Central memory CD8-positive, alpha-beta T cell (primary cell): ENCODE data around the gene PTPRK.

Source experiments
- ATAC-seq: fragments of 150-1000 bp; cut with Tn5 transposase; replicated peaks from 2 replicates; pipeline ENCODE4 v1.10.0; 2022; ENCODE audit warnings: mild to moderate bottlenecking, moderate FRiP score, moderate number of reproducible peaks; ENCODE audit not compliant: poor library complexity, severe bottlenecking; ENCODE audit errors: extremely low read depth
- DNase-seq, 2 donors: peaks; one replicate each; pipeline ENCODE4 v3.0.0; 2021; ENCODE audit warnings: low spot score in 2 of 2
- H3K27ac Mint-ChIP-seq: one replicate; pipeline ENCODE4 v1.8.0; 2022; ENCODE audit warnings: low read depth, mild to moderate bottlenecking, moderate library complexity, mixed read lengths
- H3K27me3 Mint-ChIP-seq: one replicate; pipeline ENCODE4 v1.8.0; 2022; ENCODE audit warnings: mixed read lengths
- H3K36me3 Mint-ChIP-seq: one replicate; pipeline ENCODE4 v1.8.0; 2022; ENCODE audit warnings: mild to moderate bottlenecking, moderate library complexity, mixed read lengths; ENCODE audit not compliant: insufficient read depth
- H3K4me1 Mint-ChIP-seq: one replicate; pipeline ENCODE4 v1.8.0; 2022; ENCODE audit warnings: mixed read lengths
- H3K4me3 Mint-ChIP-seq: one replicate; pipeline ENCODE4 v1.8.0; 2022; ENCODE audit warnings: mild to moderate bottlenecking, moderate library complexity, mixed read lengths
- H3K9me3 Mint-ChIP-seq: one replicate; pipeline ENCODE4 v1.8.0; 2022; ENCODE audit warnings: mixed read lengths

PTPRK gene

DNA sequence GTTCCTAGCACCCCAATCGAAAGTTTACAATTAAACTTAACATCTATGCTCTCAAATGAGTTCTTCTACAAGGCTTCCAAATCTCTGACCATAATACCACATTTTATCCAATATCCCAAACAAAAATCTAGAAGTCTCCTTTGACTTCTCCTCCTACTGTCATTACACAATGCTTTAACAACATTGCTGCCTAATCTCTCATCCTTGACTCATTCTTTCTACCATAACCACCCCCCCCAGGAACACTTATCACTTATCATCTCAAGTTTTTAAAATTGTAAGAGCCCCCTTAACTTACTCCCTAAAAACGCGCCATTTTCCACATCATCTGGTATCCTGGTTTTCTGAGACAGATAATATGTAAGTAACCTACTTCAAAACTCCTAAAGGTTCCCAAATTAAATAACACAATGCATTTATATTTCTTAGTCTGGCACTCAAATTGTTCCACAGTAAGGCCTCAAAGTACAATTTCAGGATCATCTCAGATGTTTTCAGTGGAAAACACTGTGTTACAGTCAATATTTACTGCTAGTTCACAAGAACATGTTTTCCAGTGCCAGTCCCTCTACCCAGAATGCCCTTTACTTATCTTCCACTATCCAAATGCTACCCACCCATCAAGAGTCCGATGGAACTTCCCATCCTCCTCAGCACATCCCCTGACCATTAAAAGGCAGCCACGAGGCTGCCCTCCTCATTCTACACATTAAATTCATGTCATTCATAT, 311.4 kb downstream of the PTPRK start:
- no peak overlapping the region for H3K27ac Mint-ChIP-seq
- no peak for DNase-seq
- H3K4me1 Mint-ChIP-seq = no peaks in the 10 kb centered on the region
- peaks cover 2% of the 10 kb centered on the region for H3K36me3 Mint-ChIP-seq
- no peaks in the 10 kb centered on the region for H3K27me3 Mint-ChIP-seq
- ATAC-seq = no peak
- H3K9me3 Mint-ChIP-seq = no peaks in the 10 kb centered on the region
- H3K4me3 Mint-ChIP-seq = no peak overlapping the region

DNA sequence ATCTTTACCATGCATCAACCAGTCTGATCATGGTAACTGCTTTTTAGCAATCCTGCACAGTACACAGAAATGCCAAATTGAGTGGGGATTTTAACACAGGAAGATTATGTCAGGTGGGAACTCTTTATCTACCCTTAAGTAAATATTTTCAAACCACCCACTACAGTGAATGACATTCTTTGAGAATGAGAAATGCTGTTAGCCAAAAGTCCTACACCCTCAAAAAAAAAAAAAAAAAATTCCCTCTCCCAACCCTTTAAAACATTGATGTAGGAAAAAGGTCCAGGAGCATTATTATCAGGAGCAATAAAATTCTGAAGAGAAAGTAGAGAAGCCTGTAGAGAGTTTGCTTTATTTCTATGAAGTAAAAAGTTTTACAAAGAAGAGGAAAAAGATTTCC, 312.3 kb downstream of the PTPRK start:
- H3K27ac Mint-ChIP-seq = no peak overlapping the region
- H3K27me3 Mint-ChIP-seq = no peaks in the 10 kb centered on the region
- peaks cover 2% of the 10 kb centered on the region for H3K36me3 Mint-ChIP-seq
- no peaks in the 10 kb centered on the region for H3K4me1 Mint-ChIP-seq
- H3K9me3 Mint-ChIP-seq = no peaks in the 10 kb centered on the region
- ATAC-seq (no peak), DNase-seq (no peak)
- no peak overlapping the region for H3K4me3 Mint-ChIP-seq

DNA sequence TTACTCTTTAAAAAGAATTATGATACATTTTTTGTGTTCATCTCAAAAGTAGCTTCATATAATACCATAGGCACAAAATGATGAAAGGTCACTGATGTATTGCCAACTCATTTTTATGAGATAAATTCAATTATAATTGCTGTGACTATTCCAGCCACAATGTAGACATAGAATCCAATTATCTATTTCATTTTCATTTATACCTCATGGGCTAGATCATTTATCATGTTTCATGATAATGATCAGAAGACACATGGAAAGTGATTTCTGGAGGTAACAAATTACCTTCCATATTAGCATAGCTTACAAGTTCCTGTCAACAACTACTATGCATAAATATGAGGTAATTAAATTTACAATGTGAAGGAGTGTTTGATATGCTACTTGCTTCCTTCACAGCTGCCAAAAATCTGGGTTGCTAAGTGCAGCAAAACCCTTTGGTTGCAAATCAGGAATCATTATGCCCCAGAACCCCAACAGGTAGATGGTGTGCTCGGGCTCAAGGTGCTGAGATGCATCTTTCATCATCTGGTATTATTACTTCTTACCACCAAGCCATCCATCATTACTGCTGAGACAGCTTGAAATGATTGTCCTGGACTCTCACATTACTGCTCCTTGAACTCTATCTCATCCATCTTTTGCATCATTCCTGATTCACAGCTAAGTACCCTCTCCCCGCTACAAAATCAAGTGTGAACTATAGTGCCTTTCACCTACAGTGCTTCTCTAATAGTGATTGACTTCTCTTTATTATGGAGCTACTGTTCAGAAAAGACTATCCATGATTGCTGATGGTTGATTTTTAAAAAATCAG, 313.6 kb downstream of the PTPRK start:
- Mint-ChIP-seq H3K27ac (no peak overlapping the region), H3K27me3 (no peaks in the 10 kb centered on the region), H3K4me3 (no peak overlapping the region), H3K4me1 (no peaks in the 10 kb centered on the region), H3K36me3 (no peaks in the 10 kb centered on the region), H3K9me3 (no peaks in the 10 kb centered on the region)
- no peak for ATAC-seq
- no peak for DNase-seq

DNA sequence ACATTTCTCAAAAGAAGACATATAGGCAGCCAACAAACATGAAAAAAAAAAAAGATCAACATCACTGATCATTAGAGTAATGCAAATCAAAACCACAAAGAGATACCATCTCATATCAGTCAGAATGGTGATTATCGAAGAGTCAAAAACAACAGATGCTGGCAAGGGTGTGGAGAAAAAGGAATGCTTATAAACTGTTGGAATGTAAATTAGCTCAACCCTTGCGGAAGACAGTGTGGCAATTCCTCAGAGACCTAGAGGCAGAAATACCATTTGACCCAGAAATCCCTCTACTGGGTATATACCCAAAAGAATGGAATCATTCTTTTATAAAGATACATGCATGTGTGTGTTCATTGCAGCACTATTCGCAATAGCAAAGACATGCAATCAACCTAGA, 315.8 kb downstream of the PTPRK start:
- no peak for DNase-seq
- Mint-ChIP-seq H3K27me3 (no peaks in the 10 kb centered on the region), H3K4me1 (no peaks in the 10 kb centered on the region), H3K36me3 (no peaks in the 10 kb centered on the region), H3K4me3 (no peak overlapping the region), H3K27ac (no peak overlapping the region), H3K9me3 (no peaks in the 10 kb centered on the region)
- ATAC-seq = no peak

DNA sequence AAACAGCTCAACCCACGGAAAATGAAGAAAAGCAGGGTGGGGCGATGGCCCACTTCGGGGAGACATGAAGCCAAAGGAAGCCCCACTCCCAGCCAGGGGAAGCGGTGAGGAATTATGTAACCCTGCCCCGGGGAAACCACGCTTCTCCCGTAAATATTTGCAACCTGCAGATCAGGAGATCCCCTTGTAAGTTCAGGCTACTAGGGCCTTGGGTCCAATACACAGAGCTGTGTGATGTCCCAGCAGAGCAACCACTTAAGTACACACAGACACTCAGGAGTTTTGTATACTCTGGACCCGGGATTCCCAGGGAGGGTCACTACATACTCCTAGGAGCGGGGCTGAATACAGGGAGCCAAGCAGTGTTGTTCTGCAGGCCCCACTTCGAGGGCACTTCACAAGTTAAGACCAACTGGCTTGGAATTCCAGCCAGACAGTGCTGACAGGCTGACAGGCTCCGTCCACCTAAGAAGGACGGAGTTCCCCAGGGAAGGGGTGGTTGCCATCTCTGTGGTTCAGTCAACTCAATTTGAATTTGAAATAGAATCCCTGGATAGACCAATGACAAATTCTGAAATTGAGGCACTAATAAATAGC, 318.1 kb downstream of the PTPRK start:
- no peaks in the 10 kb centered on the region for H3K9me3 Mint-ChIP-seq
- no peaks in the 10 kb centered on the region for H3K27me3 Mint-ChIP-seq
- no peak overlapping the region for H3K27ac Mint-ChIP-seq
- H3K4me1 Mint-ChIP-seq = no peaks in the 10 kb centered on the region
- DNase-seq (no peak), ATAC-seq (no peak)
- H3K4me3 Mint-ChIP-seq = no peak overlapping the region
- H3K36me3 Mint-ChIP-seq = peaks cover 3% of the 10 kb centered on the region

DNA sequence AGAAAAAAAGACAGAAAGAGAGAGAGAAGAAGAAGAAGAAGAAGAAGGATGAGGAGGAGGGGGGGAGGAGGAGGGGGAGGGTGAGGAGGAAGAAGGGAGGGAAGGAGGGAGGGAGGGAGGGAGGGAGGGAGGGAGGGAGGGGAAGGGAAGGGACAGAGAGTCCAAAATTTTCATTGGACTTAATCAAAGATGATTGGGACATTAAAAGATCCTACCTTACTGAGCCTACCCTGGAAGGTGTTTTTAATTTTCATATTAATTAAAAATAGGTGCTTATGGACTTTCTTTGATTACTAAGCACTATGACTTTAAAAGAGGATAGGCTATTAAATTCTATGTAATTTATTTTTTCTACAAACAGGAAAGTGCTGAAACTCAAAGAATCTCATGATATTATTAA, 319.6 kb downstream of the PTPRK start:
- ATAC-seq = no peak
- no peak for DNase-seq
- H3K9me3 Mint-ChIP-seq = no peaks in the 10 kb centered on the region
- H3K27me3 Mint-ChIP-seq = no peaks in the 10 kb centered on the region
- no peak overlapping the region for H3K4me3 Mint-ChIP-seq
- no peaks in the 10 kb centered on the region for H3K4me1 Mint-ChIP-seq
- H3K36me3 Mint-ChIP-seq = peaks cover 3% of the 10 kb centered on the region
- no peak overlapping the region for H3K27ac Mint-ChIP-seq

DNA sequence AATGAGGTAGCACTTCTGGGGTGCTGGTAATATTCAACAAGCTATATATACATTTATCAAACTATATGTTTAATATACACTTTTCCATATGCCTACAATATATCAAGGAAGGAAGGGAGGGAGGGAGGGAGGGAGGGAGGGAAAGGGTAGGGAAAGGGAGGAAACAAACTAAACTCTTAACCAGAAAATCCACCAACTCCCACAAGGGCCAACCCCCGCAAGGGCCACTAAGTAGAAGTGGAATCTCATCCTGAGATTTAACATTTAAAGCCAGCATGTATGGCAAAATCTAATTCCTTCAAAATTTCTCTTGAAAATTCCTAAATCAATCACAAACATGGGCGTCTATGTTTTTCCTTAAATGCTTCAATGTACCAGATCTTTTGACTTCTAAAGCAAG, 320.9 kb downstream of the PTPRK start:
- no peaks in the 10 kb centered on the region for H3K27me3 Mint-ChIP-seq
- no peak overlapping the region for H3K4me3 Mint-ChIP-seq
- DNase-seq = no peak
- H3K9me3 Mint-ChIP-seq = no peaks in the 10 kb centered on the region
- H3K4me1 Mint-ChIP-seq = no peaks in the 10 kb centered on the region
- no peak for ATAC-seq
- H3K27ac Mint-ChIP-seq = no peak overlapping the region
- peaks cover 3% of the 10 kb centered on the region for H3K36me3 Mint-ChIP-seq

DNA sequence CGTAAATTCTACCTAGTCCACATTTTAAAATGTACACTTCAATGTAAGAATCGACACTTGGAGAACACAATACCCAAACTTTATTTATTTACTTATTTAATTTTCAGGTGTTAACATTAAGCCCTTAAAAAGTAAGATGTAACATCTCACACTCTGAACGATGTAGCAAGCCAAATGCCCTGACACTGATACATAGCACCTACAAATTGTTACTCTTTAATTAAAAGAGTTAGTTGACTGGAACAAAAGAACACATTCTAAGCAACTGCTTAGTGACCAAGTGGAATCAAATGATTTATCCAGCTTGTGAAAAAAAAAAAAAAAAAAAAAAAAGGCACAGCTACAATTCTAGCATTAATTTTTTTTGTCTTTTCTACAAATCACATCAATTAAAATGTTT, 327.4 kb downstream of the PTPRK start:
- ATAC-seq = no peak
- Mint-ChIP-seq H3K36me3 (no peaks in the 10 kb centered on the region), H3K27me3 (no peaks in the 10 kb centered on the region), H3K4me1 (no peaks in the 10 kb centered on the region), H3K9me3 (no peaks in the 10 kb centered on the region), H3K4me3 (no peak overlapping the region), H3K27ac (no peak overlapping the region)
- no peak for DNase-seq

DNA sequence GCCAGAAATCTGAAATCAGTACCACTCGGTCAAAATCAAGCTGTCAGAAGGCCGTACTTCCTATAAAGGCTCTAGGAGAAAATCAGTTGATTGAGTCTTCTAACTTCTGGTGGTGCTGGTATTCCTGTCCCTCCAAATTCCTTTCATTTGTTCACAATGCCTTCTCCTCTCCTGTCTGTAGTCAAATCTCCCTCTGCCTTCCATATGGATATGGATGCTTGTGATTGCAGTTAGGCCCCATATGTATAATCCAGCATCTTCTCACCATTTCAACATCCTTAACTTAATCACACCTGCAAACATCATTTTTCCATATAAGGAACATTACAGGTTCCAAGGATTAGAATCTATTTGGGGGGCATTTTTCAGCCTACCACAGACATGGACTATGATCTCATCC, 331.7 kb downstream of the PTPRK start:
- no peaks in the 10 kb centered on the region for H3K36me3 Mint-ChIP-seq

DNA sequence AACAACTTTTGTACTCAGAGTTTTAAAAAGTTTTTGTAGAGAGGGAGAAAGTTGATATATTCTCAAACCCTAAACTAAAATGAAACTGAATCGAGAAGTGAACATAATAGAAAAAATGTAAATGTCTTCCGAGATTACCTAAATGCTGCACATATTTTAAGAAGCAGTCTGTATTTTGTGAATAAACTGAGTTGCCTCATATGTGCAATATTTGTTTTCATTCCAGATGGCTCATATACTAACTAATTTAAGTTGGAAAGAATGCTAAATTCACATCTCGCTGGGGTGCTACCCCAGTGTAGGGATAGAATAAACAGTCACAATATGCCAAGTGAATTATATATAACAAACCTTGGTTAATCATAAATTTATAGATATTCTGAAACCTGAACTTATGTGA, 333.7 kb downstream of the PTPRK start:
- H3K9me3 Mint-ChIP-seq = no peaks in the 10 kb centered on the region
- no peaks in the 10 kb centered on the region for H3K27me3 Mint-ChIP-seq
- DNase-seq (no peak), ATAC-seq (no peak)
- H3K4me3 Mint-ChIP-seq = no peak overlapping the region
- no peaks in the 10 kb centered on the region for H3K36me3 Mint-ChIP-seq
- no peak overlapping the region for H3K27ac Mint-ChIP-seq
- no peaks in the 10 kb centered on the region for H3K4me1 Mint-ChIP-seq

More for the DNA sequence above, 331.7 kb downstream of the PTPRK start:
- no peak overlapping the region for H3K4me3 Mint-ChIP-seq
- no peak for DNase-seq
- H3K27ac Mint-ChIP-seq = no peak overlapping the region
- H3K27me3 Mint-ChIP-seq = no peaks in the 10 kb centered on the region
- ATAC-seq = no peak
- H3K9me3 Mint-ChIP-seq = no peaks in the 10 kb centered on the region
- H3K4me1 Mint-ChIP-seq = no peaks in the 10 kb centered on the region

DNA sequence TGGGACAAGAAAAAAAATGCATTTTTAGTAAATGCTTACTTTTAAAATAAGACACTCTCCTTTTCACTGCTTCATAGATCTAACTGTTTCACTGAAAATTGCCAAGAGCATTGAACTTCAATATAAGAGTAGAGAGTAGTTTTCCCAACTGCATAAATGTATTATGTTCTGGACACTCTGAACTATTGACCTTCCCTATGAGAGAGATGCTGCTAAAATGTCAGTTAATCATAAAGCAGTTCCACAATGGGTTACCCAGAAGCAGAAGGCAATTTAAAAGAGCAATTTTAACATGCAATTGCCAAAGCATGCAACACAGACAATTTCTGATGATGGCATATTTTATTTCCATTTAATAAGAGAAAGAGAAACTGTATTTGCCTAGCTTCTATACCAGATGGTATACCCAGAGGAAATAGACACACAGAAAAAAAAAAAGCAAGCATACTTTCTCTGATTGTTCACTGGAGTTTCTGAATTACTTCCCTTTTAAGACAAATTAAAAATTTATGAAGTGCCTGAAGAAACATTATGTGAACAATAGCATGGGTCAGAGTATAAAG, 340.4 kb downstream of the PTPRK start:
- Mint-ChIP-seq H3K27ac (no peak overlapping the region), H3K4me1 (no peaks in the 10 kb centered on the region), H3K27me3 (no peaks in the 10 kb centered on the region), H3K4me3 (no peak overlapping the region), H3K36me3 (no peaks in the 10 kb centered on the region), H3K9me3 (no peaks in the 10 kb centered on the region)
- DNase-seq (no peak), ATAC-seq (no peak)

DNA sequence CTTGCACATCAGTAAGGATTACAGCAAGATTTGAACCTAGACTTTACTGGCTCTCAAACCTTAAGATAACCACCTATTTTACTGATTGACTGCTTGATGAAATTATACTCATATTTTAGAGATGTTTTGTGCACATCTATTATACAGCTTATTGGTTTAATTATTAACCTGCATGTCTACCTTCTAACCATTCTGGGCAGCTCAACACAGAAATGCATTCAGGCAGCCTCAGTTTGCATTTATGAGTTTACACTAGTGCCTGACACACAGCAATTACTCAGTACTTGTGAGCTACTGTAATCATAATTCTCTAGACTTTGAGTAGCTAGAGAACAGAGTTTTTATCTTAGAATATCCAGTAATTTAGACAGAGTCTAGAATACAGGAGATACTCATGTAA, 345.7 kb downstream of the PTPRK start:
- Mint-ChIP-seq H3K9me3 (no peaks in the 10 kb centered on the region), H3K4me3 (no peak overlapping the region), H3K4me1 (no peaks in the 10 kb centered on the region), H3K36me3 (no peaks in the 10 kb centered on the region), H3K27me3 (no peaks in the 10 kb centered on the region), H3K27ac (no peak overlapping the region)
- ATAC-seq (no peak), DNase-seq (no peak)
